Testis (tissue), 2 donors: Measurements from ENCODE around the gene PRKAR1B.

Experiments used
- CTCF ChIP-seq, 3 experiments: fragments of 450-650 bp in 2 of 3; fragments of 200-600 bp in 1 of 3; sonication (generic) in 1 of 3; IDR thresholded peaks; one replicate each; pipeline ENCODE4 v1.5.1; 2016 to 2019; ENCODE audit warnings: antibody characterized with exemption in 3 of 3, mild to moderate bottlenecking in 2 of 3, moderate library complexity in 1 of 3
- POLR2A ChIP-seq: fragments of 450-650 bp; IDR thresholded peaks from one replicate; pipeline ENCODE4 v1.6.1; 2017; ENCODE audit warnings: antibody characterized with exemption, mild to moderate bottlenecking, moderate library complexity

- no peak for TF ChIP-seq CTCF (IDR thresholded peaks at IDR 0.05)
- no peak for TF ChIP-seq POLR2A
Observed at GRCh38 chr7:610531-611280, 116.4 kb downstream of the PRKAR1B start.
